Astrocyte (in vitro differentiated cells and primary cell): Measurements from ENCODE around the gene NOX3. TPM values are rescaled to one million over a fixed set of nuclear protein-coding genes. Genes with fewer than 3 reads are reported as not detected.
"Not testable (repeated sequence)": the region's sequence is repeated elsewhere in the genome, so short reads cannot be mapped to it uniquely, and the experiment has no call there.

ENCODE experiments used
- DNase-seq: peaks from one replicate; pipeline ENCODE4 v3.0.0-alpha.2; 2010; ENCODE audit warnings: low read depth
- FAIRE-seq: peaks from 2 replicates; lab custom pipeline; 2011; peaks lifted over from hg19 to GRCh38; lab: Jason Lieb, UNC
- H2AFZ ChIP-seq: 2 replicates; pipeline ENCODE4 v1.6.0; 2012; ENCODE audit warnings: low read depth, low read length, inconsistent platforms
- H3K27ac ChIP-seq: 2 replicates; pipeline ENCODE4 v1.5.1; 2011; ENCODE audit warnings: low read depth, low read length, inconsistent platforms
- H3K27me3 ChIP-seq: 2 replicates; pipeline ENCODE4 v1.6.0; 2011; ENCODE audit warnings: low read length, inconsistent platforms; ENCODE audit not compliant: insufficient read depth
- H3K36me3 ChIP-seq: 2 replicates; pipeline ENCODE4 v1.5.1; 2011; ENCODE audit warnings: low read length, inconsistent platforms; ENCODE audit not compliant: insufficient read depth
- H3K4me1 ChIP-seq: 2 replicates; pipeline ENCODE4 v1.5.1; 2011; ENCODE audit warnings: low read length, inconsistent platforms; ENCODE audit not compliant: insufficient read depth
- H3K4me2 ChIP-seq: 2 replicates; pipeline ENCODE4 v1.6.0; 2012; ENCODE audit warnings: low read length, inconsistent platforms
- H3K4me3 ChIP-seq: 2 replicates; pipeline ENCODE4 v1.5.1; 2011; ENCODE audit warnings: low read depth, mild to moderate bottlenecking, low read length, inconsistent platforms; ENCODE audit not compliant: insufficient read depth
- H3K79me2 ChIP-seq: 2 replicates; pipeline ENCODE4 v1.6.0; 2012; ENCODE audit warnings: mild to moderate bottlenecking, low read length, inconsistent platforms; ENCODE audit not compliant: insufficient read depth
- H3K9ac ChIP-seq: 2 replicates; pipeline ENCODE4 v1.6.0; 2012; ENCODE audit warnings: mild to moderate bottlenecking, low read length, inconsistent platforms
- H3K9me3 ChIP-seq: 2 replicates; pipeline ENCODE4 v1.5.1; 2012; ENCODE audit warnings: low read depth, mild to moderate bottlenecking, low read length, inconsistent platforms; ENCODE audit not compliant: insufficient read depth
- H4K20me1 ChIP-seq: 2 replicates; pipeline ENCODE4 v1.6.0; 2012; ENCODE audit warnings: low read length, inconsistent platforms; ENCODE audit not compliant: insufficient read depth
- H3K27ac Mint-ChIP-seq: one replicate; pipeline ENCODE4 v1.8.0; 2021; ENCODE audit warnings: mild to moderate bottlenecking, mixed read lengths; ENCODE audit not compliant: unreplicated experiment
- H3K27me3 Mint-ChIP-seq: one replicate; pipeline ENCODE4 v1.8.0; 2021; ENCODE audit warnings: low read depth, mixed read lengths; ENCODE audit not compliant: unreplicated experiment
- H3K36me3 Mint-ChIP-seq: one replicate; pipeline ENCODE4 v1.8.0; 2021; ENCODE audit warnings: low read depth, mixed read lengths; ENCODE audit not compliant: unreplicated experiment
- H3K4me1 Mint-ChIP-seq: one replicate; pipeline ENCODE4 v1.8.0; 2021; ENCODE audit warnings: low read depth, mixed read lengths; ENCODE audit not compliant: unreplicated experiment
- H3K4me3 Mint-ChIP-seq: one replicate; pipeline ENCODE4 v1.8.0; 2021; ENCODE audit warnings: mild to moderate bottlenecking, moderate library complexity, mixed read lengths; ENCODE audit not compliant: unreplicated experiment
- H3K9me3 Mint-ChIP-seq: one replicate; pipeline ENCODE4 v1.8.0; 2021; ENCODE audit warnings: mild to moderate bottlenecking, mixed read lengths; ENCODE audit not compliant: unreplicated experiment
- total RNA-seq: library from RNA; stranded (reverse); gene quantifications from 2 replicates; pipeline ENCODE4 v1.2.1, GENCODE V29; 2021
- TF ChIP-seq, protein P1 (sequence below): IDR thresholded peaks from 2 replicates; pipeline ENCODE4 v1.5.1; 2011; ENCODE audit warnings: low read depth, mild to moderate bottlenecking, inconsistent platforms, low read length, moderate library complexity; ENCODE audit not compliant: insufficient read depth

NOX3 gene
- total RNA-seq, 1 donor from 2014 or later, result 0.30 TPM

DNA sequence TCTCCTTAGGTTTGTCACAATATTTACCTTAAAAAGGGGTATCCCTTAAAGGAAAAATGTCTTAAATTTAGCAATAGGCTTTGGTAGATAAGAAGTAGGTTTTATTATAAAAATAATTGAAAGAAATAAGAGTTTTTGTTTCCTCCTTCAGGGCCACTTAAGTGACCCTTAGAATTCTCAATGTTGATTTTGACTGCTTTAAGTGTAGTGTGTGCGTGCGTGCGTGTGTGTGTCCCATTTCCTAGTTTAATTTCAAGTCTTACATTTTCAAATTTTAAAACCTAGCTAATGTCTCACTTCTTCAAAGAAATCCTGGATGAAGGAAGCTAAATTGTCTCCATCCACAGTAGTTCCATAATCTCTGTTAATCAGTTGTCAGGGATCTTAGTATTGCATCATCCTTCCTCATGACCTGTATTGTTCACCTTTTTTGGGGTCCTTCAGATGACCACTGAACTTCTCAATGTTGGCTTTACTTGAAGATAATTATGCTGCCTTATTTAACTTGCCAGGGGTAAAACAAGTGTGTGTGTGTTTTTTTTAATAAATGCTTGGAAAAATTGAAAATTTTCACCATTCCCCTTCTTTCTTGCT lies 90.7 kb downstream of the NOX3 start:
- Histone ChIP-seq H3K4me1 (no peaks in the 10 kb centered on the region), H2AFZ (no peak overlapping the region), H3K9me3 (no peaks in the 10 kb centered on the region), H3K36me3 (no peaks in the 10 kb centered on the region), H3K4me3 (no peak overlapping the region), H3K27me3 (no peaks in the 10 kb centered on the region), H4K20me1 (no peaks in the 10 kb centered on the region), H3K79me2 (no peaks in the 10 kb centered on the region), H3K4me2 (no peak overlapping the region), H3K27ac (no peak overlapping the region), H3K9ac (no peak overlapping the region)
- FAIRE-seq, result no peak
- no peak overlapping the region for H3K27ac Mint-ChIP-seq
- peaks cover 3% of the 10 kb centered on the region for H3K4me1 Mint-ChIP-seq
- peaks cover 1% of the 10 kb centered on the region for H3K9me3 Mint-ChIP-seq
- TF ChIP-seq, protein P1, sequence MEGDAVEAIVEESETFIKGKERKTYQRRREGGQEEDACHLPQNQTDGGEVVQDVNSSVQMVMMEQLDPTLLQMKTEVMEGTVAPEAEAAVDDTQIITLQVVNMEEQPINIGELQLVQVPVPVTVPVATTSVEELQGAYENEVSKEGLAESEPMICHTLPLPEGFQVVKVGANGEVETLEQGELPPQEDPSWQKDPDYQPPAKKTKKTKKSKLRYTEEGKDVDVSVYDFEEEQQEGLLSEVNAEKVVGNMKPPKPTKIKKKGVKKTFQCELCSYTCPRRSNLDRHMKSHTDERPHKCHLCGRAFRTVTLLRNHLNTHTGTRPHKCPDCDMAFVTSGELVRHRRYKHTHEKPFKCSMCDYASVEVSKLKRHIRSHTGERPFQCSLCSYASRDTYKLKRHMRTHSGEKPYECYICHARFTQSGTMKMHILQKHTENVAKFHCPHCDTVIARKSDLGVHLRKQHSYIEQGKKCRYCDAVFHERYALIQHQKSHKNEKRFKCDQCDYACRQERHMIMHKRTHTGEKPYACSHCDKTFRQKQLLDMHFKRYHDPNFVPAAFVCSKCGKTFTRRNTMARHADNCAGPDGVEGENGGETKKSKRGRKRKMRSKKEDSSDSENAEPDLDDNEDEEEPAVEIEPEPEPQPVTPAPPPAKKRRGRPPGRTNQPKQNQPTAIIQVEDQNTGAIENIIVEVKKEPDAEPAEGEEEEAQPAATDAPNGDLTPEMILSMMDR, result no peak
- no peak for DNase-seq
- H3K36me3 Mint-ChIP-seq, result no peaks in the 10 kb centered on the region
- H3K4me3 Mint-ChIP-seq, result no peak overlapping the region
- no peaks in the 10 kb centered on the region for H3K27me3 Mint-ChIP-seq

DNA sequence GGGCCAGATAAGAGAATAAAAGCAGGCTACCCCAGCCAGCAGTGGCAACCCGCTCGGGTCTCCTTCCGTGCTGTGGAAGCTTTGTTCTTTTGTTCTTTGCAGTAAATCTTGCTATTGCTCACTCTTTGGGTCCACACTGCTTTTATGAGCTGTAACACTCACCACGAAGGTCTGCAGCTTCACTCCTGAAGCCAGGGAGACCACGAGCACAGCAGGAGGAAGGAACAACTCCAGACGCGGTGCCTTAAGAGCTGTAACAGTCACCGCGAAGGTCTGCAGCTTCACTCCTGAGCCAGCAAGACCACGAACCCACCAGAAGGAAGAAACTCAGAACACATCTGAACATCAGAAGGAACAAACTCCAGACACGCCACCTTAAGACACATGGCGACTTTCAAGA lies 91.6 kb downstream of the NOX3 start:
- not testable (repeated sequence) for H3K9me3 ChIP-seq, H3K9ac ChIP-seq, DNase-seq, H3K36me3 ChIP-seq, FAIRE-seq, H3K4me1 ChIP-seq, H3K4me3 ChIP-seq, H3K4me2 ChIP-seq, H3K9me3 Mint-ChIP-seq, H3K4me1 Mint-ChIP-seq, H3K4me3 Mint-ChIP-seq, H3K36me3 Mint-ChIP-seq, H3K27ac ChIP-seq, H3K27ac Mint-ChIP-seq, H3K79me2 ChIP-seq, H3K27me3 ChIP-seq, H4K20me1 ChIP-seq, H3K27me3 Mint-ChIP-seq
- peak overlapping the region; percentile 16 for H2AFZ ChIP-seq

DNA sequence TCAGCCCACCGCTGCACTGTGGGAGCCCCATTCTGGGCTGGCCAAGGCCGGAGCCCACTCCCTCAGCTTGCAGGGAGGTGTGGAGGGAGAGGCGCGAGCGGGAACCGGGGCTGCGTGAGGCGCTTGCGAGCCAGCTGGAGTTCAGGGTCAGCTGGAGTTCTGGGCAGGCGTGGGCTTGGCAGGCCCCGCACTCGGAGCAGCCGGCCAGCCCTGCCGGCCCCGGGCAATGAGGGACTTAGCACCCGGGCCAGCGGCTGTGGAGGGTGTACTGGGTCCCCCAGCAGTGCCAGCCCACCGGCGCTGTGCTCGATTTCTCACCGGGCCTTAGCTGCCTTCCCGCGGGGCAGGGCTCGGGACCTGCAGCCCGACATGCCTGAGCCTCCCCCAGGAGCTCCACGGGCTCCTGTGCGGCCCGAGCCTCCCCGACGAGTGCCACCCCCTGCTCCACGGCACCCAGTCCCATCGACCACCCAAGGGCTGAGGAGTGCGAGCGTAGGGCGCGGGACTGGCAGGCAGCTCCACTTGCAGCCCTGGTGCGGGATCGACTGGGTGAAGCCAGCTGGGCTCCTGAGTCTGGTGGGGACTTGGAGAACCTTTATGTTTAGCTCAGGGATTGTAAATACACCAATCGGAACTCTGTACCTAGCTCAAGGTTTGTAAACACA lies 92.5 kb downstream of the NOX3 start:
- not testable (repeated sequence) for H3K36me3 Mint-ChIP-seq, DNase-seq, H3K9me3 ChIP-seq, H3K79me2 ChIP-seq, H4K20me1 ChIP-seq, H3K27me3 Mint-ChIP-seq, H2AFZ ChIP-seq, H3K4me3 Mint-ChIP-seq, H3K4me1 Mint-ChIP-seq, H3K4me1 ChIP-seq, H3K9me3 Mint-ChIP-seq, H3K27ac Mint-ChIP-seq, H3K27me3 ChIP-seq, H3K27ac ChIP-seq, H3K4me2 ChIP-seq, H3K36me3 ChIP-seq, H3K9ac ChIP-seq, H3K4me3 ChIP-seq, FAIRE-seq
